Colon (tissue), 2 donors: ENCODE data around the gene URB1.
"Not testable (repeated sequence)": the region's sequence is repeated elsewhere in the genome, so short reads cannot be mapped to it uniquely, and the experiment has no call there.

Source experiments
- FAIRE-seq: peaks from 2 replicates; lab custom pipeline; 2012; peaks lifted over from hg19 to GRCh38; lab: Jason Lieb, UNC
- donor health status: control.
- donor health status: control.

URB1 gene

GRCh38 chr21:32319012-32319411 lies 73.8 kb downstream of the URB1 start:
- no peak for FAIRE-seq

DNA sequence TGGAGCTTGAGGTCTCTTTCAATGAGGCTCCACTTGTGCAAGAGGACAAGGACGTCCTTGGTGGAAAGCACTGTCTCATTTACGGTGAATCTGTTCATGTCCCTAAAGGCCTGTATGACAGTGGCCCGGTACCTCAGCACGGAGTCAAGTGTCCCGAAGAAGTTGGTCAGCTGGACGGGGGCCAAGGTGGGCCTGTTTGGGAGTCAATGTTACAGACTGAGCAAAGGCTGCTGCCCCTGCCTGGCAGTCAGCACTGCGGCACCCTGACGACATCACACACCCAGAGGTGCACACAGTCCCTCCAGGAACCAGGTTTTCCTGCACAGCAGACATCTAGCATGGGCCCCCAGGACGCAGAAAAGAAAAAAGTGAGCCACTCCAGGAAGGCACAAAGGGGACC lies 75.1 kb downstream of the URB1 start:
- FAIRE-seq = no peak

DNA sequence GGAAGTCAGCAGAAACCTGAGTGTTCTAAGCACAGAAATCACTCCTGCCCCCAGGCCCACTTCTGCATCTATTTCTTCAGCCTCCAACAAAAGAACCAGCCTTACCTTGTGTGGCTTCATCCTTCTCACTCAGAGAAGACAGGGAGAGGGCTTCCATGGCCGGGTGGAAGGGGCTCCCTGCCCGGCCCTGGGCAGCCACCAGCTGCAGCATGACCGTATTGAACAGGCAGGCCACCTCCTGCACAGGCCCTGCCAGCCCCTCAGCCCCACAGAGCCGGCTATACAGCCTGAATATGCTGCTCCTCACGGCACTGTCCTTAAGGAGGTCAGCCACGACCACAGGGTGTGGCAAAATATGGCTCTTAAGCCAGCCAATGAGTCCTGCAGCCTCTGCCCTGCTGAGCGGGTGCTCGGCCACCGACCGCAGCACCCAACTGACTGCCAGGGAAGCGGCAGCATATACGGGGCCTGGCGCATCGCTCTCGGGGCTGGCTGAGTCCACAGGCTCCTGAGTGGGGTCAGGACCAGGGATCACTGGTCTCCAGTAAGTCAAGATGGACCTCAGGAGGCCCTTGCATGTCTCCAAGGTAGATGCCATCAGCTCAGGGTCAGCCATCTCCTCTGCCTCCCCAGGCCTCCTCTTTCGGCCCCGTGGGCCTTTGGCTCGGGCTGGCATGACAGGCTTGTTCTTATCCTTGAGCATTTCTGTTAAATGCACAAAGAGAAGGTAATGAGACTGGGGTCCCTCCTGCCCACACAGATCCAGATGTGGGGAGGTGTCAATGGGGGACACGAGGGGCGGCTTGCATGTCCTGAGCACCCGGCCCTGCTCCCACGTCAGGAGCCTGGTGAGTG lies 76.2 kb downstream of the URB1 start:
- FAIRE-seq = no peak

DNA sequence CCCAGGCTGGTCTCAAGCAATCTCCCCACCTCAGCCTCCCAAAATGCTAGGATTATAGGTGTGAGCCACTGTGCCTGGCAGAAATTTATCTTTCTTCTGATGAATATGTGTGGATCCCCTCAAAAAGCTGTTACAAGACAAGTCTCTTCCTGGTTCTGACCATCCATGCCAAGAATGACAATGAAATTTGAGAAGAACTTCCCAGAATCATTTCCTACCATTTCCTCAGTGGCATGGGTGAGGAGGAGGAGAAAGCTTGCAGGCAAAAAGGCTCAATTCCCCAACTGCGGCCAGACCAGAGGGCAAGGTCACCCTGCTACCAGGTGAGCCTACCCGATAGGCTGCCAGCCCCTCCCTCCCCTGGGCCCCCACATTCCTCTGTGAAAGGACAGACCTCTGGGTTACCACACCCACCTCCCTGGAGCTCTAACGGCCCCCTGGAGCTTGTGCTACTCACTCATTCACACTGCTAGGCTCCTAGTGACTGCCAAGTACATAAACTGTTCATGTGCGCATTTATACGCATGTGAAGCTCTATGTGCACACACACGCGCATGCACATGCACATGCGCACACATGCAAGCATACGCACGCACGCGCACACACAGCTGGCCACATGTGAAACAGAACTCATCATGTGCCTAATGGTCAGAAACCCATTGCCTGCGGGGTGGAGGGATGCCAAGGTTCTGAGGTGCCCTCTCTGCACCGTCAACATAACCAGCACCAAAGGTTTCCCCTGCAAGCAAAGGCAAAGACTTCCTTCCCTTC lies 77.1 kb downstream of the URB1 start:
- no peak for FAIRE-seq

GRCh38 chr21:32314806-32315205 lies 78.0 kb downstream of the URB1 start:
- FAIRE-seq = no peak

- no peak for FAIRE-seq
Measured at GRCh38 chr21:32312976-32313375, 79.8 kb downstream of the URB1 start.

DNA sequence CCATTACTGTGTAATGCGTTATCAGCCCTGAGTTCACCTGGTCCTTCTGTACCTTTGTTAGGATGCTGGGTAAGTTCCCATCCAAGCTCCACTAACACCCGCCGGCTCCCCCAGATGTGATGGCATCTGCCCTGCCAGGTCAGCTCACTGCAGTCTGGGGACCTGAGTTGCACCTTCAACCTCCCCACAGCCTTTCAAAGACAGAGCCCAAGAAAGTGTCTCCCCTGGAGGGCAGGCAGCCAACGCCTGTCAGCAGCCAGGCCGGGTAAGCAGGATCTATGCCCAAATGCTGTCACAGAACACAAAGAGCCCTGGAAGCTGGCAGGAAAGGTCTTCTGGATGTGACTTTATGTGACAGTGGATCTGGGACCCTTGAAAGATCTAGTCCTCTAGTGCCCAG lies 80.5 kb downstream of the URB1 start:
- no peak for FAIRE-seq

GRCh38 chr21:32311621-32312020 lies 81.2 kb downstream of the URB1 start:
- no peak for FAIRE-seq

GRCh38 chr21:32310976-32311375 lies 81.8 kb downstream of the URB1 start:
- FAIRE-seq = not testable (repeated sequence)

DNA sequence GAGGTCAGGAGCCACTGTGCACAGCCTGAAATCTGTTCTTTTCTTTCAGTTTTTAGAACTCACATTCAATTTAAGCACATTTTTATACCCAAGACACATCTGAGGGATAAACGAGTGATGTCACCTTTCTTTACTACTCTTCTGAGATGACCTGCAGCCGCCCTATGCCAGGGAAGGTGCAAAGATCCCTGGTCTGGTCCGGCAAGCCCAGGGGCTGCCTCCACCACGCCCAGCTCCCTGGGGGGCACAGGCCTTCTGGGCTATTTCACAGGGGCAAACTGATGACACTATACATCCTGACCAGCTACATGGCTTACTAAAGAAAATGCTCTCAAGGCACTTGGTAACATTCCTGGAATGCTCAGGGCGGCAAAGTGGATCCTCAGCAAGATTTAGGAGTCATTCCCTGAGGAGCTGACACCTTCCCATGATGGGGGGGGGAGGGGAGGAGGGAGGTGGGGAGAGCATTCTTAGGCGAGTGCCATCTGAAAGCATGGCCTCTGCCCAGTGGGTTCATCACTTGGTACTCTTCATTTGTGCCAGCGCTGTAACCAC lies 82.8 kb downstream of the URB1 start:
- FAIRE-seq = no peak

DNA sequence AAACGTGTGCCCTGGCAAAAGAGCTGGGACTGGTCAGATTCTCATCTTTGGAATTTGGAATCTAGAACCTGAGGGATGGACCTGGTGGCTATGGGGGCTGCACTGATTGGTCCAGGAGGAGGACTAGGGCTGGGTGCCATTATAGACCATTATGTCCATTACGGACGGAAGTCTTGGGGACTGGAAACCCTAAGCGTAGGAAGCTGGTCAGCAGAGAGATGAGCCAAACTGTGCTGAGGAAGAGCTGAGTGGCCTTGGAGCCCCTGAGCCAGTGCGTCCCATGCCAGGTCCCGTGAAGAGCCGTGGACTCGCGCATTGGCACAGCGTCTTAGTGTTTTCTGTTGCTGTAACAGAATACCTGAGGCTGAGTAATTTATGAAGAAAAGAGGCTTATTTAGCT lies 84.1 kb downstream of the URB1 start:
- FAIRE-seq = no peak

DNA sequence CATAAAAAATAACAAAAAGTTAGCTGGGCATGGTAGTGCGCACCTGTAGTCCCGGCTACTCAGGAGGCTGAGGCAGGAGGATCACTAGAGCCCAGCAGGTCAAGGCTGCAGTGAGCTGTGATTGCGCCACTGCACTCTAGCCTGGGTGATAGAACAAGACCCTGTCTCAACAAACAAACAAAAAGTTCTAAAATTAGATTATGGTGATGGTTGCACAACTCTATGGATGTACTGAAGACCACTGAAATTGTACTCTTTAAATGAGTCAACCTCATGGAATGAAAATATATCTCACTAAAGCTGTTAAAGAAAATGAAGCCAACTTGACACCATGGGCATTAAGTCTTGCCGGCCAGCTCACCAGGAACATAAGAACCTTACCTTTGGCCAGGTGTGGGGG lies 85.1 kb downstream of the URB1 start:
- no peak for FAIRE-seq

DNA sequence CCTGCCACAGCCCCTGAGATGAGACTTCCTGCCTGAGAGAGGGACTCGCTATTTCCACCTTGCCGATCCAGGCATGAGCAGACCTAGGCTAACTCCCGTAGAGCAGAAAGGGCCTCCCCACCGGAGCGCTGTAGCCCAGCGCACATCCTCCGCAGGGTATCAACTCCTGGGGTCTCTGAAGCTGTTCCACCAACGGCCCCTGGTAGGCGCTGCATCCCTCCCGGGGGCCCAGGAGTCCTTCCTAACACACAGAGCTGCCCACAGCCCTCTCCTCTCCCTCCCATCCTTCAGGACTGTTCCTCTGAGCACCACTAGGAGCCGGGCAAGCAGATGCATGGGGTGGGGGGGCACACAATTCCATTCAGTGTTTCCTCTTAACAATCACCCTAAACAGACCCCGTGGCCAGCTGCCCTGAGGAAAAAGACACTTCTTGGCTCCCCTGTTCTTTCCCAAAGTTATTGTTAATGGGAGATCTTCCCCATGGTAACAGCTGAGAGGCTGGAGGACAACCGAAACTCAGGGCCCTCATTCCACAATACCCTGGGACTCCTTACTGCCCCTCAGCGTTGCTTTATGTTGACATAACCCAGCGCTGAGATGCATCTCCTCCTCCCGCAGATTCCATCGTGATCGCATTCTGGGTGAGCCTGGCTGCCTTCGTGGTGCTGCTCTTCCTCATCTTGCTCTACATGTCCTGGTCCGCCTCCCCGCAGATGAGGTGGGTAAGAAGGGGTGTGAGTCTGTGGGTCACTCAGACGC lies 86.6 kb downstream of the URB1 start:
- FAIRE-seq = no peak

DNA sequence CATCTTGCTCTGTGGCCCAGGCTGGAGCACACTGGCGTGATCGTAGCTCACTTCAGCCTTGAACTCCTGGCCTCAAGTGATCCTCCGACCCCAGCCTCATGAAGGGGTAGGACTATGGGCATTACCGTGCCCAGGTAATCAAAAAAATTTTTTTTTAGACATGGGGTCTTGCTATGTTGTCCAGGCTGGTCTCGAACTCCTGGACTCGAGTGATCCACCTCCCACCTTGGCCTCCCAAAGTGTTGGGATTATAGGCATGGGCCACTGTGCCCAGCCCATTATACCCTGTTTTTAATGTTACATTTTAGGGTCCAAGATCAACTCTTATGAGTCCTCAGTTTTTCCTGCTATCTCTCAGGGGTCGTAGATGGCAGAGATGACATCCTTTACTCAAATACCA lies 87.8 kb downstream of the URB1 start:
- no peak for FAIRE-seq

- FAIRE-seq = no peak
Measured at GRCh38 chr21:32303385-32303784, 89.4 kb downstream of the URB1 start.

DNA sequence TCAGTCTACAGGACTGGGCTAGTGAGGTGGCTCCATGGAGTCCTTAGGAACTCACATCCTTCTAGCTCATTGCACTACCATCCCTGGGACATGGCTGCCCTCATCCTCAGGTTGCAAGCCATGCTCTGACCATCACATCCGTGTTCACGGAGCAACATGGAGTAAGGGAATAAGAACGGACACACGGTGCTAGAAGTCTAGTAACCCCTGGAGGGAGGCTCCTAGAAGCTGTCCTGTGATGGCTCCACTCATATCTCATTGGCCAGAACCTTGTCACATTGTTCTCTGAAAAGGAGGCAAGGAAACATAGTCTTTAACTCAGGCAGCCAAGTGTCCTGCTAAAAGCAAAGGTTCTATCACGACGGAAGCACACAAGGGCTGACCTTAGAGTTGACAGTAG lies 90.3 kb downstream of the URB1 start:
- no peak for FAIRE-seq

DNA sequence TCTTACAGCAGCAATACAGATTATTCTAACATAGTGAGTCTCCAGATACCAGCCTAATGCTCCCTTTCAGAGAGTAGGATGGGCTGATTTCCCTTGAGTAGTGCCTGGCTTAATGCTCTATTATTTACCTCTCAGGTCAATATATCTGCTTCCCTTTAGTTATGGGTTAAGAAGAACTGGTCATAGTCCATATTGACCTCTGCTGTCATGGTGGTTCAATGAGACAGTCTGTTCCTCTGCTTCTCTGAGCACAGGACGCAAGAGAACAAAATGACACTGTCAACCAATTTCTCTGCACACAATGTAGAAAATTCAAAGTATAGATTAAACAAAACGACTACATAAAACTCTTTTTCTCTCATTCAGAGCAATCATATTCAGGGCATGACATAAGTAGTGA lies 91.2 kb downstream of the URB1 start:
- FAIRE-seq = no peak

DNA sequence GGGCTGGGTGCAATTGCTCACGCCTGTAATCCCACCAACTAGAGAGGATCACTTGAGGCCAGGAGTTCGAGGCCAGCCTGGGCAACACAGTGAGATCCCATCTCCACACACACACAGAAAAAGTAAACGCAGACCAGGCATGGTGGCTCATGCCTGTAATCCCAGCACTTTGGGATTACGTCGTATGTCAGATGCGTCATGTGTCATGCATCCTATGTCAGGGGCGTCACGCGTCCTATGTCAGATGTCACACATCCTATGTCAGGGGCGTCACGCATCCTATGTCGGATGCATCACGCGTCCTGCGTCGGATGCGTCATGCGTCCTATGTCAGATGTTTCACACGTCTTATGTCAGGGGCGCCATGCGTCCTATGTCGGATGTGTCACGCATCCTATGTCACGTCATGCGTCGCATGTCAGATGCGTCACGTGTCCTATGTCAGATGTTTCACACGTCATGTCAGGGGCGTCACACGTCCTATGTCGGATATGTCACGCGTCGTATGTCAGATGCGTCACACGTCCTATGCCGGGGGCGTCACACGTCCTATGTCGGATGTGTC lies 92.6 kb downstream of the URB1 start:
- no peak for FAIRE-seq

DNA sequence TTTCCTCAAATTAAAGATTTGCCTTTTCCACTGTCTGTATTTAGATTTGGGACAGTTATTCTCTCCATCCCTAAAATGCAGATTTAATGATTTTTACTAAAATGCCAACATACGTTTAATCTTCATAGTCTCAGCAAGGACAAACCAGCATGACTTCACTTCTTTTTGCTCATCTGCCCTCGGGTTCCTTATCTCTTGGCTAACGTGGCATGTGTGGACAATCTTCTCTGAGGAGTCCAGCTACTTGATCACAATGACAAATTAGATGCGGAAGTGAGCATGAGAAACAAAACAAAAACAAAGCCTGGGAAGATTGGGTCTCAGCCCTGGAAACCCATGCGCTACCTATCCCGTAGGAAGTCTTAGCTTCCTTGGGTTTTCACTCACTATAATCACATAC lies 93.1 kb downstream of the URB1 start:
- no peak for FAIRE-seq

- no peak for FAIRE-seq
Measured at GRCh38 chr21:32298658-32299081, 94.1 kb downstream of the URB1 start, which contains the start of gene MRAP. Gene MRAP (plus strand): TSS chr21:32298855. CDS start chr21:32298972, 117 bp downstream.

GRCh38 chr21:32298148-32298559 lies 94.7 kb downstream of the URB1 start:
- FAIRE-seq = no peak

GRCh38 chr21:32297449-32297848 lies 95.4 kb downstream of the URB1 start:
- FAIRE-seq = no peak
